COLO668 (cell line): Measurements from ENCODE around the gene MYG1.
A peak's percentile ranks its signal among the peaks of the same experiment; 100 is the strongest.
"Not testable (repeated sequence)": the region's sequence is repeated elsewhere in the genome, so short reads cannot be mapped to it uniquely, and the experiment has no call there.

ENCODE experiments used
- DNase-seq: peaks from one replicate; lab custom pipeline; 2025; ENCODE audit not compliant: unreplicated experiment; lab: John Stamatoyannopoulos, UW

MYG1 gene

GRCh38 chr12:53325511-53326061, 26.1 kb downstream of the MYG1 start:
- DNase-seq, result peak; percentile 11

- DNase-seq, result no peak
Observed at GRCh38 chr12:53326460-53327185, 27.1 kb downstream of the MYG1 start.

- no peak for DNase-seq
Observed at GRCh38 chr12:53327435-53328042, 28.0 kb downstream of the MYG1 start.

GRCh38 chr12:53328043-53328435, 28.5 kb downstream of the MYG1 start:
- peak; percentile 17 for DNase-seq

- DNase-seq, result no peak
Observed at GRCh38 chr12:53330671-53331070, 31.2 kb downstream of the MYG1 start.

- DNase-seq, result not testable (repeated sequence)
Observed at GRCh38 chr12:53332339-53332738, 32.8 kb downstream of the MYG1 start.

- DNase-seq, result no peak
Observed at GRCh38 chr12:53332744-53333143, 33.2 kb downstream of the MYG1 start.

- DNase-seq, result no peak
Observed at GRCh38 chr12:53333289-53333688, 33.8 kb downstream of the MYG1 start.

- no peak for DNase-seq
Observed at GRCh38 chr12:53333845-53334244, 34.4 kb downstream of the MYG1 start.

GRCh38 chr12:53334822-53335221, 35.3 kb downstream of the MYG1 start:
- DNase-seq, result no peak

GRCh38 chr12:53336181-53336681, 36.7 kb downstream of the MYG1 start, which contains the start of gene SP7:
TSS of gene SP7 (minus strand) at chr12:53336354. CDS start at chr12:53335646, 708 bp downstream.
- DNase-seq, result no peak

GRCh38 chr12:53338017-53338416, 38.5 kb downstream of the MYG1 start:
- DNase-seq, result no peak

GRCh38 chr12:53338916-53339315, 39.4 kb downstream of the MYG1 start:
- DNase-seq, result no peak

GRCh38 chr12:53340398-53340797, 40.9 kb downstream of the MYG1 start:
- no peak for DNase-seq

GRCh38 chr12:53343449-53343848, 44.0 kb downstream of the MYG1 start:
- no peak for DNase-seq

- no peak for DNase-seq
Observed at GRCh38 chr12:53343969-53344368, 44.5 kb downstream of the MYG1 start.

GRCh38 chr12:53344487-53344823, 45.0 kb downstream of the MYG1 start:
- DNase-seq, result no peak

- DNase-seq, result peak; percentile 32
Observed at GRCh38 chr12:53344824-53345485, 45.5 kb downstream of the MYG1 start.

GRCh38 chr12:53345486-53346188, 46.1 kb downstream of the MYG1 start:
- DNase-seq, result peak; percentile 1

- DNase-seq, result no peak
Observed at GRCh38 chr12:53346491-53346890, 47.0 kb downstream of the MYG1 start.

GRCh38 chr12:53347905-53348304, 48.4 kb downstream of the MYG1 start:
- DNase-seq, result no peak
